ENCODE measurements around the gene G6PD.

Gene G6PD

GRCh38 chrX:154529206-154529612, 17.4 kb downstream of the G6PD start:
- H3K27ac ChIP-seq (ENCODE audit: low read depth, low read length), result no peak overlapping the region
- peaks cover 39% of the 10 kb centered on the region for H3K9me3 ChIP-seq (ENCODE audit: control insufficient read depth, insufficient read depth, low read length)
- H3K4me3 ChIP-seq (ENCODE audit: low read depth, low read length), result no peak overlapping the region
- H3K27me3 ChIP-seq (ENCODE audit: control insufficient read depth, insufficient read depth, low read length), result peaks cover 12% of the 10 kb centered on the region; the same call in 1 of the 2 replicates
- peaks cover 24% of the 10 kb centered on the region for H3K36me3 ChIP-seq (ENCODE audit: control insufficient read depth, insufficient read depth, low read length)
- peaks cover 7% of the 10 kb centered on the region; the same call in 1 of the 2 replicates for H3K4me1 ChIP-seq (ENCODE audit: control insufficient read depth, insufficient read depth, low read length)
- no peak overlapping the region for H3K9ac ChIP-seq (ENCODE audit: low read depth, low read length)

GRCh38 chrX:154526901-154527675, 19.6 kb downstream of the G6PD start:
- Histone ChIP-seq H3K4me3 (ENCODE audit: low read depth, low read length) (peak overlapping the region; percentile 54), H3K4me1 (ENCODE audit: control insufficient read depth, insufficient read depth, low read length) (peaks cover 7% of the 10 kb centered on the region; the same call in 1 of the 2 replicates), H3K27me3 (ENCODE audit: control insufficient read depth, insufficient read depth, low read length) (peaks cover 19% of the 10 kb centered on the region; the same call in 1 of the 2 replicates), H3K9ac (ENCODE audit: low read depth, low read length) (0 out of 2 replicates have a peak overlapping the region, but pooled peaks have one; percentile 53), H3K9me3 (ENCODE audit: control insufficient read depth, insufficient read depth, low read length) (peaks cover 39% of the 10 kb centered on the region), H3K27ac (ENCODE audit: low read depth, low read length) (peak overlapping the region; percentile 73), H3K36me3 (ENCODE audit: control insufficient read depth, insufficient read depth, low read length) (peaks cover 3% of the 10 kb centered on the region; the same call in 1 of the 2 replicates)

- Histone ChIP-seq H3K9me3 (ENCODE audit: control insufficient read depth, insufficient read depth, low read length) (peaks cover 39% of the 10 kb centered on the region), H3K27me3 (ENCODE audit: control insufficient read depth, insufficient read depth, low read length) (peaks cover 19% of the 10 kb centered on the region; the same call in 1 of the 2 replicates), H3K36me3 (ENCODE audit: control insufficient read depth, insufficient read depth, low read length) (peaks cover 2% of the 10 kb centered on the region; the same call in 1 of the 2 replicates), H3K27ac (ENCODE audit: low read depth, low read length) (no peak overlapping the region), H3K4me3 (ENCODE audit: low read depth, low read length) (no peak overlapping the region), H3K4me1 (ENCODE audit: control insufficient read depth, insufficient read depth, low read length) (peaks cover 7% of the 10 kb centered on the region; the same call in 1 of the 2 replicates), H3K9ac (ENCODE audit: low read depth, low read length) (no peak overlapping the region)
Measured at GRCh38 chrX:154525606-154526490, 20.8 kb downstream of the G6PD start.

- Histone ChIP-seq H3K9me3 (ENCODE audit: control insufficient read depth, insufficient read depth, low read length) (peaks cover 23% of the 10 kb centered on the region), H3K9ac (ENCODE audit: low read depth, low read length) (no peak overlapping the region)
Measured at GRCh38 chrX:154519389-154519788, 27.3 kb downstream of the G6PD start.

GRCh38 chrX:154517101-154517781, 29.4 kb downstream of the G6PD start:
- Histone ChIP-seq H3K27ac (ENCODE audit: low read depth, low read length) (peak overlapping the region; percentile 93), H3K27me3 (ENCODE audit: control insufficient read depth, insufficient read depth, low read length) (0 out of 2 replicates have a peak, but pooled peaks cover under 1% of the 10 kb centered on the region), H3K9ac (ENCODE audit: low read depth, low read length) (peak overlapping the region; percentile 26; the same call in 1 of the 2 replicates)

More at GRCh38 chrX:154519389-154519788, 27.3 kb downstream of the G6PD start:
- Histone ChIP-seq H3K4me1 (ENCODE audit: control insufficient read depth, insufficient read depth, low read length) (peaks cover 12% of the 10 kb centered on the region; the same call in 1 of the 2 replicates), H3K27ac (ENCODE audit: low read depth, low read length) (no peak overlapping the region), H3K4me3 (ENCODE audit: low read depth, low read length) (no peak overlapping the region), H3K27me3 (ENCODE audit: control insufficient read depth, insufficient read depth, low read length) (0 out of 2 replicates have a peak, but pooled peaks cover 7% of the 10 kb centered on the region), H3K36me3 (ENCODE audit: control insufficient read depth, insufficient read depth, low read length) (no peaks in the 10 kb centered on the region)

GRCh38 chrX:154516656-154517100, 30.0 kb downstream of the G6PD start:
- Histone ChIP-seq H3K9me3 (ENCODE audit: control insufficient read depth, insufficient read depth, low read length) (peaks cover 16% of the 10 kb centered on the region), H3K36me3 (ENCODE audit: control insufficient read depth, insufficient read depth, low read length) (no peaks in the 10 kb centered on the region), H3K9ac (ENCODE audit: low read depth, low read length) (peak overlapping the region; percentile 70), H3K27ac (ENCODE audit: low read depth, low read length) (peak overlapping the region; percentile 93), H3K4me3 (ENCODE audit: low read depth, low read length) (peak overlapping the region; percentile 59), H3K4me1 (ENCODE audit: control insufficient read depth, insufficient read depth, low read length) (peaks cover 12% of the 10 kb centered on the region; the same call in 1 of the 2 replicates), H3K27me3 (ENCODE audit: control insufficient read depth, insufficient read depth, low read length) (no peaks in the 10 kb centered on the region)

More at GRCh38 chrX:154517101-154517781, 29.4 kb downstream of the G6PD start:
- Histone ChIP-seq H3K4me1 (ENCODE audit: control insufficient read depth, insufficient read depth, low read length) (peaks cover 12% of the 10 kb centered on the region; the same call in 1 of the 2 replicates), H3K9me3 (ENCODE audit: control insufficient read depth, insufficient read depth, low read length) (peaks cover 16% of the 10 kb centered on the region), H3K4me3 (ENCODE audit: low read depth, low read length) (peak overlapping the region; percentile 59), H3K36me3 (ENCODE audit: control insufficient read depth, insufficient read depth, low read length) (no peaks in the 10 kb centered on the region)

- no peaks in the 10 kb centered on the region for H3K27me3 ChIP-seq (ENCODE audit: control insufficient read depth, insufficient read depth, low read length)
- peaks cover 19% of the 10 kb centered on the region for H3K9me3 ChIP-seq (ENCODE audit: control insufficient read depth, insufficient read depth, low read length)
- H3K36me3 ChIP-seq (ENCODE audit: control insufficient read depth, insufficient read depth, low read length), result no peaks in the 10 kb centered on the region
- peak within 1 kb of the TSS; percentile 81 for H3K4me3 ChIP-seq (ENCODE audit: low read depth, low read length)
- peaks cover 12% of the 10 kb centered on the region; the same call in 1 of the 2 replicates for H3K4me1 ChIP-seq (ENCODE audit: control insufficient read depth, insufficient read depth, low read length)
- peak within 1 kb of the TSS; percentile 70 for H3K9ac ChIP-seq (ENCODE audit: low read depth, low read length)
- H3K27ac ChIP-seq (ENCODE audit: low read depth, low read length), result peak within 1 kb of the TSS; percentile 93
Measured at GRCh38 chrX:154515966-154516655, 30.5 kb downstream of the G6PD start, which contains the start of gene FAM3A. Gene FAM3A, minus strand, starts transcription at chrX:154516232. Its CDS starts 460 bp downstream, at chrX:154515772.

GRCh38 chrX:154515090-154515965, 31.3 kb downstream of the G6PD start:
- Histone ChIP-seq H3K9me3 (ENCODE audit: control insufficient read depth, insufficient read depth, low read length) (peaks cover 24% of the 10 kb centered on the region), H3K27me3 (ENCODE audit: control insufficient read depth, insufficient read depth, low read length) (no peaks in the 10 kb centered on the region), H3K4me3 (ENCODE audit: low read depth, low read length) (peak overlapping the region; percentile 81), H3K4me1 (ENCODE audit: control insufficient read depth, insufficient read depth, low read length) (peaks cover 12% of the 10 kb centered on the region; the same call in 1 of the 2 replicates), H3K9ac (ENCODE audit: low read depth, low read length) (0 out of 2 replicates have a peak overlapping the region, but pooled peaks have one; percentile 65), H3K36me3 (ENCODE audit: control insufficient read depth, insufficient read depth, low read length) (no peaks in the 10 kb centered on the region), H3K27ac (ENCODE audit: low read depth, low read length) (peak overlapping the region; percentile 76)

- Histone ChIP-seq H3K36me3 (ENCODE audit: control insufficient read depth, insufficient read depth, low read length) (peaks cover 9% of the 10 kb centered on the region), H3K9ac (ENCODE audit: low read depth, low read length) (no peak overlapping the region), H3K27me3 (ENCODE audit: control insufficient read depth, insufficient read depth, low read length) (no peaks in the 10 kb centered on the region), H3K4me1 (ENCODE audit: control insufficient read depth, insufficient read depth, low read length) (peaks cover 12% of the 10 kb centered on the region; the same call in 1 of the 2 replicates), H3K4me3 (ENCODE audit: low read depth, low read length) (no peak overlapping the region), H3K9me3 (ENCODE audit: control insufficient read depth, insufficient read depth, low read length) (peaks cover 32% of the 10 kb centered on the region; the same call in 1 of the 2 replicates), H3K27ac (ENCODE audit: low read depth, low read length) (no peak overlapping the region)
Measured at GRCh38 chrX:154513716-154514115, 32.9 kb downstream of the G6PD start.
